SK-N-SH treated with all-trans-retinoic acid at 6 μM for 48 hours (cell line): ENCODE measurements around the gene P3H3.

Experiments used
- ARNTL ChIP-seq: fragments of 450-650 bp; formaldehyde crosslinking; IDR thresholded peaks from 2 replicates; pipeline ENCODE4 v1.5.0; 2020; ENCODE audit warnings: low read depth, mild to moderate bottlenecking, moderate library complexity, borderline replicate concordance
- BACH2 ChIP-seq: fragments of 250-450 bp; sonication (Bioruptor Pico); IDR thresholded peaks from 2 replicates; pipeline ENCODE4 v1.9.0; 2021; ENCODE audit warnings: mild to moderate bottlenecking, borderline replicate concordance
- CREB5 ChIP-seq: fragments of 250-450 bp; sonication (Bioruptor Pico); IDR thresholded peaks from 2 replicates; pipeline ENCODE4 v1.5.1; 2020; ENCODE audit warnings: low read depth, mild to moderate bottlenecking, moderate library complexity
- CSRNP3 ChIP-seq: fragments of 250-450 bp; sonication (Bioruptor Pico); IDR thresholded peaks from 2 replicates; pipeline ENCODE4 v1.5.1; 2021; ENCODE audit warnings: mild to moderate bottlenecking, moderate library complexity
- GLIS3 ChIP-seq: fragments of 250-450 bp; sonication (Bioruptor Pico); IDR thresholded peaks from 2 replicates; pipeline ENCODE4 v1.5.0; 2020; ENCODE audit warnings: mild to moderate bottlenecking, moderate library complexity
- ISL1 ChIP-seq: fragments of 250-450 bp; sonication (Bioruptor Pico); IDR thresholded peaks from 2 replicates; pipeline ENCODE4 v2.1.2; 2022; ENCODE audit warnings: mild to moderate bottlenecking, moderate library complexity
- OSR1 ChIP-seq: fragments of 250-450 bp; sonication (Bioruptor Pico); IDR thresholded peaks from 2 replicates; pipeline ENCODE4 v1.8.0; 2022; ENCODE audit warnings: moderate library complexity, mild to moderate bottlenecking, inconsistent platforms
- PPARA ChIP-seq: fragments of 250-450 bp; sonication (Bioruptor Pico); IDR thresholded peaks from 2 replicates; pipeline ENCODE4 v1.5.0; 2020; ENCODE audit warnings: mild to moderate bottlenecking, borderline replicate concordance
- RARB ChIP-seq: fragments of 250-450 bp; sonication (Bioruptor Pico); IDR thresholded peaks from 2 replicates; pipeline ENCODE4 v1.8.0; 2021; ENCODE audit warnings: mild to moderate bottlenecking, moderate library complexity
- ZNF565 ChIP-seq: fragments of 450-650 bp; formaldehyde crosslinking; conservative IDR thresholded peaks from 2 replicates; pipeline ENCODE4 v1.5.0; 2020; ENCODE audit warnings: low read depth, mild to moderate bottlenecking, moderate library complexity
- TF ChIP-seq, protein P1 (sequence below): fragments of 250-450 bp; sonication (Bioruptor Pico); IDR thresholded peaks from 2 replicates; pipeline ENCODE4 v1.8.0; 2020; ENCODE audit warnings: mild to moderate bottlenecking, moderate library complexity, borderline replicate concordance
- TF ChIP-seq, protein P2 (sequence below): fragments of 250-450 bp; sonication (Bioruptor Pico); IDR thresholded peaks from 2 replicates; pipeline ENCODE4 v1.5.0; 2020; ENCODE audit warnings: mild to moderate bottlenecking, moderate library complexity

GRCh38 chr12:6845395-6845794 lies 17.2 kb downstream of the P3H3 start:
- no peak for TF ChIP-seq ARNTL
- no peak for TF ChIP-seq ZNF565 (CRISPR knock-in tag)
- TF ChIP-seq ISL1, result no peak
- TF ChIP-seq, protein P1, sequence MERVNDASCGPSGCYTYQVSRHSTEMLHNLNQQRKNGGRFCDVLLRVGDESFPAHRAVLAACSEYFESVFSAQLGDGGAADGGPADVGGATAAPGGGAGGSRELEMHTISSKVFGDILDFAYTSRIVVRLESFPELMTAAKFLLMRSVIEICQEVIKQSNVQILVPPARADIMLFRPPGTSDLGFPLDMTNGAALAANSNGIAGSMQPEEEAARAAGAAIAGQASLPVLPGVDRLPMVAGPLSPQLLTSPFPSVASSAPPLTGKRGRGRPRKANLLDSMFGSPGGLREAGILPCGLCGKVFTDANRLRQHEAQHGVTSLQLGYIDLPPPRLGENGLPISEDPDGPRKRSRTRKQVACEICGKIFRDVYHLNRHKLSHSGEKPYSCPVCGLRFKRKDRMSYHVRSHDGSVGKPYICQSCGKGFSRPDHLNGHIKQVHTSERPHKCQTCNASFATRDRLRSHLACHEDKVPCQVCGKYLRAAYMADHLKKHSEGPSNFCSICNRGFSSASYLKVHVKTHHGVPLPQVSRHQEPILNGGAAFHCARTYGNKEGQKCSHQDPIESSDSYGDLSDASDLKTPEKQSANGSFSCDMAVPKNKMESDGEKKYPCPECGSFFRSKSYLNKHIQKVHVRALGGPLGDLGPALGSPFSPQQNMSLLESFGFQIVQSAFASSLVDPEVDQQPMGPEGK (CRISPR knock-in tag), result no peak
- no peak for TF ChIP-seq CREB5 (CRISPR knock-in tag)
- TF ChIP-seq CSRNP3, result no peak
- TF ChIP-seq RARB (CRISPR knock-in tag), result no peak
- no peak for TF ChIP-seq BACH2
- TF ChIP-seq PPARA (CRISPR knock-in tag), result no peak
- TF ChIP-seq OSR1 (CRISPR knock-in tag), result no peak
- TF ChIP-seq GLIS3 (CRISPR knock-in tag), result no peak
- TF ChIP-seq, protein P2, sequence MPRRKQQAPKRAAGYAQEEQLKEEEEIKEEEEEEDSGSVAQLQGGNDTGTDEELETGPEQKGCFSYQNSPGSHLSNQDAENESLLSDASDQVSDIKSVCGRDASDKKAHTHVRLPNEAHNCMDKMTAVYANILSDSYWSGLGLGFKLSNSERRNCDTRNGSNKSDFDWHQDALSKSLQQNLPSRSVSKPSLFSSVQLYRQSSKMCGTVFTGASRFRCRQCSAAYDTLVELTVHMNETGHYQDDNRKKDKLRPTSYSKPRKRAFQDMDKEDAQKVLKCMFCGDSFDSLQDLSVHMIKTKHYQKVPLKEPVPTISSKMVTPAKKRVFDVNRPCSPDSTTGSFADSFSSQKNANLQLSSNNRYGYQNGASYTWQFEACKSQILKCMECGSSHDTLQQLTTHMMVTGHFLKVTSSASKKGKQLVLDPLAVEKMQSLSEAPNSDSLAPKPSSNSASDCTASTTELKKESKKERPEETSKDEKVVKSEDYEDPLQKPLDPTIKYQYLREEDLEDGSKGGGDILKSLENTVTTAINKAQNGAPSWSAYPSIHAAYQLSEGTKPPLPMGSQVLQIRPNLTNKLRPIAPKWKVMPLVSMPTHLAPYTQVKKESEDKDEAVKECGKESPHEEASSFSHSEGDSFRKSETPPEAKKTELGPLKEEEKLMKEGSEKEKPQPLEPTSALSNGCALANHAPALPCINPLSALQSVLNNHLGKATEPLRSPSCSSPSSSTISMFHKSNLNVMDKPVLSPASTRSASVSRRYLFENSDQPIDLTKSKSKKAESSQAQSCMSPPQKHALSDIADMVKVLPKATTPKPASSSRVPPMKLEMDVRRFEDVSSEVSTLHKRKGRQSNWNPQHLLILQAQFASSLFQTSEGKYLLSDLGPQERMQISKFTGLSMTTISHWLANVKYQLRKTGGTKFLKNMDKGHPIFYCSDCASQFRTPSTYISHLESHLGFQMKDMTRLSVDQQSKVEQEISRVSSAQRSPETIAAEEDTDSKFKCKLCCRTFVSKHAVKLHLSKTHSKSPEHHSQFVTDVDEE (CRISPR knock-in tag), result no peak
